Measurements from ENCODE around the gene KRTAP19-6. TPM values are rescaled to one million over a fixed set of nuclear protein-coding genes. Genes with fewer than 3 reads are reported as not detected.

The KRTAP19-6 gene
- total RNA-seq, 1 donor from 2014 or later: not detected

DNA sequence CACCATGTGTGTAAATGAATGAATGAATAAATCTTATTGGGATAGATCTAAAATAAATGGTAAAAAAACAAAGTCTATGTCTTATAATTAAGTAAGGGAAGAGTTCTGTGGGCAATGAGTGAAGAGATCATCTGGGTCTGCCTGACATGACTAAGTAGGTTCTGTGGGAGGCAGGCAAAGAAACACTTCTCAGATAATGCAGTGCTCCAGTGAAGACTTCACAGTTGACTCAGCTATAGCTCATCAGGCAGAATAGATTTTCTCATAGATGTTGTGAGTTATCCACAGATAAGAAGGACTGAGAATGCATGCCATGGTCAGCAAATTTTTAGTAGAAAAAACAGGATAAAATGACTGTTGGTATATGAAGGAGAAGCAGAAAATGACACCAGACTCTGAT lies 36.1 kb upstream of the KRTAP19-6 start:
- Mint-ChIP-seq H3K27ac (no peak overlapping the region), H3K27me3 (peaks cover 3% of the 10 kb centered on the region), H3K9me3 (ENCODE audit: low read depth) (peaks cover 9% of the 10 kb centered on the region), H3K4me3 (ENCODE audit: low read depth) (no peak overlapping the region), H3K36me3 (ENCODE audit: insufficient read depth) (no peaks in the 10 kb centered on the region), H3K4me1 (ENCODE audit: low read depth) (no peaks in the 10 kb centered on the region)
- no peak for DNase-seq (ENCODE audit: low spot score, unreplicated experiment)
- TF ChIP-seq, protein P1, sequence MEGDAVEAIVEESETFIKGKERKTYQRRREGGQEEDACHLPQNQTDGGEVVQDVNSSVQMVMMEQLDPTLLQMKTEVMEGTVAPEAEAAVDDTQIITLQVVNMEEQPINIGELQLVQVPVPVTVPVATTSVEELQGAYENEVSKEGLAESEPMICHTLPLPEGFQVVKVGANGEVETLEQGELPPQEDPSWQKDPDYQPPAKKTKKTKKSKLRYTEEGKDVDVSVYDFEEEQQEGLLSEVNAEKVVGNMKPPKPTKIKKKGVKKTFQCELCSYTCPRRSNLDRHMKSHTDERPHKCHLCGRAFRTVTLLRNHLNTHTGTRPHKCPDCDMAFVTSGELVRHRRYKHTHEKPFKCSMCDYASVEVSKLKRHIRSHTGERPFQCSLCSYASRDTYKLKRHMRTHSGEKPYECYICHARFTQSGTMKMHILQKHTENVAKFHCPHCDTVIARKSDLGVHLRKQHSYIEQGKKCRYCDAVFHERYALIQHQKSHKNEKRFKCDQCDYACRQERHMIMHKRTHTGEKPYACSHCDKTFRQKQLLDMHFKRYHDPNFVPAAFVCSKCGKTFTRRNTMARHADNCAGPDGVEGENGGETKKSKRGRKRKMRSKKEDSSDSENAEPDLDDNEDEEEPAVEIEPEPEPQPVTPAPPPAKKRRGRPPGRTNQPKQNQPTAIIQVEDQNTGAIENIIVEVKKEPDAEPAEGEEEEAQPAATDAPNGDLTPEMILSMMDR (IDR thresholded peaks at IDR 0.05; ENCODE audit: unreplicated experiment): no peak

DNA sequence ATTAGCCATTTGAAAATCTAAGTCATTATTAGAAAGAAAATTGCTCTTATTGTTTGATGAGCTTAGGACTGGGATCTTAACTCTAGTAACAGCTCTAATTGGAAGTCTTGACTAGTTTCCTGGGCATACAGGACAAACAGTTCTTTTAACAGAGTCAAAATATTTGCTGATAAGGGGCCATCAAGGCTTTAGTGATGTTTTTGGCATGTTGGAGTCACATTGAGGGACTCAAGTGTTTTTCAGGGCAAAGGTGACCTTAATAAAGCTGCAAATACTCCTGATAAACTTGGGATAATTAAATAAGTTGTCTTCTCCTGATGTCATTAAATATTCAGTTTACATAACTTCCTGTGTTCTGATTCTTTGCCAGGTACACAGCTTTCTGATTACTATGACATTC lies 26.0 kb upstream of the KRTAP19-6 start:
- Mint-ChIP-seq H3K4me1 (ENCODE audit: low read depth) (no peaks in the 10 kb centered on the region), H3K36me3 (ENCODE audit: insufficient read depth) (no peaks in the 10 kb centered on the region), H3K27ac (no peak overlapping the region), H3K4me3 (ENCODE audit: low read depth) (no peak overlapping the region), H3K9me3 (ENCODE audit: low read depth) (peaks cover 18% of the 10 kb centered on the region), H3K27me3 (peaks cover 3% of the 10 kb centered on the region)
- TF ChIP-seq, protein P1 (IDR thresholded peaks at IDR 0.05; ENCODE audit: unreplicated experiment): no peak
- no peak for DNase-seq (ENCODE audit: low spot score, unreplicated experiment)

DNA sequence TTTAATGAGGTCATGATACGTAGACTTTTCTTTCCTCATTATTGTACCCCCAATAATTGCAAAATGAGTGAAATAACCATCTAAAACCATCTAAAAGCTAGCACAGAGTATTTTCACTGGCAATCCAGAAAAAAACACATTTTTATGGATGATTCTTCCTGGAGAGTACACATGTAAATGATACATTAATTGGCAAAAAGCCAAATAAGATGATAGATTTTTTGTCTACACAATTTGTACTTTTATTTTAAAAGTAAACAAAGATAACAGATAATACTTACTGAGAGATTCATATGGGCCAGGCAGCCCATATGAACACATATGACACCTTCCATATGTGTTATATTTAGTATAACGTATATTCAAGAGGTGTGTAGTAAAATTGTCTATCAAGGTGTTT lies 22.0 kb upstream of the KRTAP19-6 start:
- Mint-ChIP-seq H3K27me3 (no peaks in the 10 kb centered on the region), H3K4me1 (ENCODE audit: low read depth) (no peaks in the 10 kb centered on the region), H3K4me3 (ENCODE audit: low read depth) (no peak overlapping the region), H3K9me3 (ENCODE audit: low read depth) (peaks cover 13% of the 10 kb centered on the region), H3K36me3 (ENCODE audit: insufficient read depth) (no peaks in the 10 kb centered on the region), H3K27ac (no peak overlapping the region)
- DNase-seq (ENCODE audit: low spot score, unreplicated experiment): no peak
- TF ChIP-seq, protein P1 (IDR thresholded peaks at IDR 0.05; ENCODE audit: unreplicated experiment): no peak

DNA sequence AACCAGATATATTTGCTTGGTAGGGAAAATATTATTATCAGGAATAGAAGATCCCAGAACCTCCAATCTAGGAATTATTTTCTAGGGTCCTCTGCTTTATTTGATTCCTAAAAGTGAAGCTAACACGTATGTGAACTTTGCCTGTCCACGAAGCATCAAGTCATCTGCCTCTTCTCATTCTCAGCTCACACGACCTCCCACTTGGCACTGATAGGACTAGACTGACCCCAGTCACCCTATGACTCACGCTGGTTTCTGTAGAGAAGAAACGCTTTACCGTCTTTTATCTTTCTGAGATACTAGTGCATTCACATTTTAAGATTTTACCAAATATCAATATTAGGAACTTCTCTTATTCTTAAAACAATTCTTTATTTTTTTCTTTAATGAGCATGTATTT lies 21.4 kb upstream of the KRTAP19-6 start:
- H3K4me3 Mint-ChIP-seq (ENCODE audit: low read depth): no peak overlapping the region
- no peaks in the 10 kb centered on the region for H3K36me3 Mint-ChIP-seq (ENCODE audit: insufficient read depth)
- peaks cover 12% of the 10 kb centered on the region for H3K9me3 Mint-ChIP-seq (ENCODE audit: low read depth)
- H3K27ac Mint-ChIP-seq: no peak overlapping the region
- H3K4me1 Mint-ChIP-seq (ENCODE audit: low read depth): no peaks in the 10 kb centered on the region
- H3K27me3 Mint-ChIP-seq: no peaks in the 10 kb centered on the region
- TF ChIP-seq, protein P1 (IDR thresholded peaks at IDR 0.05; ENCODE audit: unreplicated experiment): no peak
- DNase-seq (ENCODE audit: low spot score, unreplicated experiment): no peak

DNA sequence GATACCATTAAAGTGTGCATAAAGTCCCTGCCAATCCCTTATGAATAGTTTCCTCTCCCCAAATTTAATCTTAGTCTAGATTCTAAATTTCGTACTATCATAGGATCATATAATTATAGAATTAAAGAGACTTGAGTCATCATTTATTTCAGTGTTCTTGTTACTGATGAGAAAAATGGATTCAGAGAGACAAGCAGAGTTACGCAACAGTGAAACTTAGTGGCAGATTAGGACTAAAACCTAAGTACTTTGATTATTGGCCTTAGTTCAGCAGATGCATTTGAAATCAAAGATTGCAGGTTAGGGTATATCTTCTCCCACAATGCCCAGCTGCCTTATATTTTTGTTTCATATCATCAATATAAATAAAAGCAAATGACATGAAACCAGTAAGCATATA lies 20.3 kb upstream of the KRTAP19-6 start:
- Mint-ChIP-seq H3K27me3 (no peaks in the 10 kb centered on the region), H3K27ac (no peak overlapping the region), H3K36me3 (ENCODE audit: insufficient read depth) (no peaks in the 10 kb centered on the region), H3K4me1 (ENCODE audit: low read depth) (no peaks in the 10 kb centered on the region), H3K4me3 (ENCODE audit: low read depth) (no peak overlapping the region), H3K9me3 (ENCODE audit: low read depth) (peaks cover 12% of the 10 kb centered on the region)
- TF ChIP-seq, protein P1 (IDR thresholded peaks at IDR 0.05; ENCODE audit: unreplicated experiment): no peak
- no peak for DNase-seq (ENCODE audit: low spot score, unreplicated experiment)
